GM13976 (cell line): ENCODE data around the gene G3BP1.
A peak's percentile ranks its signal among the peaks of the same experiment; 100 is the strongest.
"Not testable (repeated sequence)": the region's sequence is repeated elsewhere in the genome, so short reads cannot be mapped to it uniquely, and the experiment has no call there.

Source experiments
- DNase-seq: peaks from one replicate; pipeline ENCODE4 v3.0.0; 2012; ENCODE audit warnings: low spot score
- in situ Hi-C: fragments of 300-500 bp; cut with MboI; formaldehyde crosslinking; loops from one replicate; pipeline ENCODE4 v1.12.0; 2022; ENCODE audit warnings: low sequenced_read_pairs, mixed read lengths, inconsistent platforms; ENCODE audit not compliant: unreplicated experiment
- TF ChIP-seq, protein P1 (sequence below): IDR thresholded peaks from 2 replicates; pipeline ENCODE4 v1.5.1; 2012; ENCODE audit warnings: borderline replicate concordance, mild to moderate bottlenecking; ENCODE audit not compliant: insufficient read depth; ENCODE audit errors: extremely low read depth, missing control alignments, control extremely low read depth

The G3BP1 gene

GRCh38 chr5:151771259-151772028 lies at the start of gene G3BP1:
TSS of gene G3BP1 (plus strand) at chr5:151771954. CDS start at chr5:151786621, 14,667 bp downstream.
- in situ Hi-C loops = no loop called here
- TF ChIP-seq, protein P1, sequence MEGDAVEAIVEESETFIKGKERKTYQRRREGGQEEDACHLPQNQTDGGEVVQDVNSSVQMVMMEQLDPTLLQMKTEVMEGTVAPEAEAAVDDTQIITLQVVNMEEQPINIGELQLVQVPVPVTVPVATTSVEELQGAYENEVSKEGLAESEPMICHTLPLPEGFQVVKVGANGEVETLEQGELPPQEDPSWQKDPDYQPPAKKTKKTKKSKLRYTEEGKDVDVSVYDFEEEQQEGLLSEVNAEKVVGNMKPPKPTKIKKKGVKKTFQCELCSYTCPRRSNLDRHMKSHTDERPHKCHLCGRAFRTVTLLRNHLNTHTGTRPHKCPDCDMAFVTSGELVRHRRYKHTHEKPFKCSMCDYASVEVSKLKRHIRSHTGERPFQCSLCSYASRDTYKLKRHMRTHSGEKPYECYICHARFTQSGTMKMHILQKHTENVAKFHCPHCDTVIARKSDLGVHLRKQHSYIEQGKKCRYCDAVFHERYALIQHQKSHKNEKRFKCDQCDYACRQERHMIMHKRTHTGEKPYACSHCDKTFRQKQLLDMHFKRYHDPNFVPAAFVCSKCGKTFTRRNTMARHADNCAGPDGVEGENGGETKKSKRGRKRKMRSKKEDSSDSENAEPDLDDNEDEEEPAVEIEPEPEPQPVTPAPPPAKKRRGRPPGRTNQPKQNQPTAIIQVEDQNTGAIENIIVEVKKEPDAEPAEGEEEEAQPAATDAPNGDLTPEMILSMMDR = peak; percentile 77
- DNase-seq = peak; percentile 97

DNA sequence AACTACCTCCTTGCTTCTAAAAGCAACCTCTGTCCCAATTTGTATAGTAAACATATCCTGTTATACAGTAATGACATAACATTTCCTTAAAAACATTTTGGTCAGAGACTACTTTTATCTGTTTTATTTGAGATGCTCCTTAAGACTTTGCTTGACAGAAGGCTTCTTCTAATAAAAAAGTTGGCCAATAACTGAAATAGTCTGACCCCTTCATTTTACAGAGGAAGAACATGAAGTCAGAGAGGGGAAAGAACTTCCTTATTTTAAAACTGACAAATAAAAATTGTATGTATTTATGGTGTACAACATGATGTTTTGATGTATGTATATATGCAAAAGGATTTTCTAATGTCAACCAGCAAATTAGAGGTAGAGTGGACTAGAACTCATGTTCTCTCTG lies 49.2 kb upstream of the G3BP1 start:
- in situ Hi-C loops = no loop called here
- TF ChIP-seq, protein P1 = no peak

GRCh38 chr5:151724360-151724759 lies 47.4 kb upstream of the G3BP1 start:
- TF ChIP-seq, protein P1 = no peak
- in situ Hi-C loops = no loop called here
- DNase-seq = no peak

More for the DNA sequence above, 49.2 kb upstream of the G3BP1 start:
- DNase-seq = no peak

DNA sequence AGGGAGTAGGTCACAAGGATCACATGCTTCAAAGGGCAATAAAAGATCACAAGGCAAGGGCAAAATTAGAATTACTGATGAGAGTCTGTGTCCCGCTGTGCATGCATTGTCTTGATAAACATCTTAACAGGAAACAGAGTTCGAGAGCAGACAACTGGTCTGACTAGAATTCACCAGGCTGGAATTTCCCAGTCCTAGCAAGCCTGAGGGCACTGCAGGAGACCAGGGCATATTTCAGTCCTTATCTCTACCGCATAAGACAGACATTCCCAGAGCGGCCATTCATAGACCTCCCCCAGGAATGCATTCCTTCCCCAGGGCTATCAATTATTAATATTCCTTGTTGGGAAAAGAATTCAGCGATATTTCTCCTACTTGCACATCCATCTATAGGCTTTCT lies 42.2 kb upstream of the G3BP1 start:
- in situ Hi-C loops, DNase-seq: not testable (repeated sequence)

GRCh38 chr5:151730381-151730780 lies 41.4 kb upstream of the G3BP1 start:
- in situ Hi-C loops = no loop called here
- no peak for DNase-seq
- TF ChIP-seq, protein P1 = no peak

DNA sequence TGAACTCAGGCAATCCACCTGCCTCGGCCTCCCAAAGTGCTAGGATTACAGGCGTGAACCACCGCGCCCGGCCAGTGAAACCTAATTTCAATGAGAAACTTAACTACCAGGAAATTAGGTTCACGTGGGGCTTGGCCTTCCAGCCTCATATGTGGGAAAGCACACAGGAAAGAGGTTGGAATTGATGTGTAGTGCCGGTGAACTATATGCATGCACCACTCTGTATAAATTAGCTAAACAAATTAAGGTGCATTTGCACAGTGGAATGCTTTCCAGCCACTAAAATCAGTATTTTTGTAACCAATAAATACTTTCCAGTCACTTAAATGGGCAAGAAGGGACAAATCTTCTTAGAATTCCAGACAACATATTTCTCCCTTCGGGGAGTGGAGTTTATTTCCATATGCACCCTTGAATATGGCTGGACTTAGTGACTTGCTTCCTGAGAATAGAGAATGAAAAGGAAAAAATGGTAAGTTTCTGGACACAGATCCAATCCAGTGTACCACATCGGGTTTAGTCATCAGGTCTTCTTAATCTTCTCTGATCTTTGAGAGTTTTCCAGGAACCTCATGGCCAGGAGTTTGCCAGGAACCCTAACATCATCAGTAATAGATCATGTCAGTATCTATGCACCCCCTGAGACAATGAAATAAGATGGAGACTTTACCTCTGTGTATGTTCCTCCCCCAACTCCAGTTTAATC lies 38.2 kb upstream of the G3BP1 start:
- DNase-seq = no peak
- in situ Hi-C loops = no loop called here
- TF ChIP-seq, protein P1 = no peak

DNA sequence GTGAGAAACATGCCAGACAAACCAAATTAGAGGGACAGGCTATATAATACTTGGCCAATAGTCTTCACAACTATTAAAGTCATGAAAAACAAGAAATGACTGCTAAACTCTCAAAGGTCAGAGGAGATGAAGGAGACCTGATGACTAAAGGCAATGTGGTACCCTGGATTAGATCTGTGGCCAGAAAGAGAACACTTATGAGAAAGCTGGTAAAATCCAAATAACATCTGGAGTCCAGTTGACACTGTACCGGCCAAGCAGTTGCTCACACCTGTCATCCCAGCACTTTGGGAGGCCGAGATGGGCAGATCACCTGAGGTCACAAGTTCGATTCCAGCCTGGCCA lies 37.7 kb upstream of the G3BP1 start:
- no peak for DNase-seq
- in situ Hi-C loops = no loop called here
- TF ChIP-seq, protein P1 = no peak
